H1 (cell line): ENCODE measurements around the gene CPXM1. TPM values are rescaled to one million over a fixed set of nuclear protein-coding genes. Genes with fewer than 3 reads are reported as not detected.
A peak's percentile ranks its signal among the peaks of the same experiment; 100 is the strongest.

Source experiments
- CTCF ChIA-PET: fragments of 300-600 bp; sonication (Branson Sonifier 250); formaldehyde crosslinking; loops from one replicate; lab custom pipeline; 2021; ENCODE audit not compliant: partially characterized antibody; lab: Charles Lee
- POLR2A ChIA-PET: fragments of 300-600 bp; sonication (Branson Sonifier 250); formaldehyde crosslinking; loops from one replicate; lab custom pipeline; 2021; ENCODE audit warnings: inconsistent platforms; ENCODE audit not compliant: partially characterized antibody; lab: Charles Lee
- DNase-seq, 2 experiments: peaks; one replicate each; pipeline versions ENCODE4 v3.0.0 to v3.0.0-alpha.2; 2010 to 2022; ENCODE audit warnings: low spot score in 2 of 2, low read depth in 1 of 2, mixed read lengths in 1 of 2
- FAIRE-seq: peaks from 2 replicates; lab custom pipeline; 2011; peaks lifted over from hg19 to GRCh38; lab: Jason Lieb, UNC
- H2AFZ ChIP-seq: 2 replicates; pipeline ENCODE4 v1.8.1; 2012; ENCODE audit warnings: low read length, inconsistent platforms
- H2AK5ac ChIP-seq: 2 replicates; pipeline ENCODE4 v1.6.1; 2013; ENCODE audit warnings: low read depth, low read length
- H2BK120ac ChIP-seq: replicated peaks from 2 replicates; pipeline ENCODE3; 2013; ENCODE audit warnings: low read depth, low read length, inconsistent platforms
- H2BK12ac ChIP-seq: 2 replicates; pipeline ENCODE4 v1.6.1; 2013; ENCODE audit warnings: low read depth, low read length
- H2BK15ac ChIP-seq: 2 replicates; pipeline ENCODE4 v1.6.1; 2013; ENCODE audit warnings: low read length
- H2BK20ac ChIP-seq: 2 replicates; pipeline ENCODE4 v1.6.1; 2013; ENCODE audit warnings: low read length
- H2BK5ac ChIP-seq: 2 replicates; pipeline ENCODE4 v1.6.1; 2013; ENCODE audit warnings: low read depth, low read length
- H3K14ac ChIP-seq: 2 replicates; pipeline ENCODE4 v1.6.1; 2013; ENCODE audit warnings: inconsistent platforms; ENCODE audit not compliant: insufficient read length
- H3K18ac ChIP-seq: 2 replicates; pipeline ENCODE4 v1.6.1; 2013; ENCODE audit warnings: low read length; ENCODE audit errors: extremely low read depth
- H3K23ac ChIP-seq: 2 replicates; pipeline ENCODE4 v1.6.1; 2013; ENCODE audit warnings: inconsistent platforms; ENCODE audit not compliant: insufficient read length
- H3K23me2 ChIP-seq: 2 replicates; pipeline ENCODE4 v1.6.1; 2013; ENCODE audit warnings: low read depth, low read length
- H3K27ac ChIP-seq: 2 replicates; pipeline ENCODE4 v1.6.1; 2011; ENCODE audit warnings: low read depth, low read length, inconsistent platforms
- H3K27me3 ChIP-seq, 4 experiments: replicated peaks in 1 of 4; 1 replicate in 1 of 4; 2 replicates in 3 of 4; pipeline versions ENCODE4 v1.6.1 to v1.8.1; 2011 to 2013; ENCODE audit warnings: low read length in 3 of 4, mild to moderate bottlenecking in 3 of 4, inconsistent platforms in 2 of 4, mixed read lengths in 2 of 4, moderate library complexity in 1 of 4; ENCODE audit not compliant: control insufficient read depth in 3 of 4, insufficient read depth in 3 of 4; ENCODE audit errors: extremely low read depth in 1 of 4
- H3K36me3 ChIP-seq, 4 experiments: 2 replicates each; pipeline versions ENCODE4 v1.6.1 to v1.8.1; 2011 to 2013; ENCODE audit warnings: mild to moderate bottlenecking in 4 of 4, low read length in 3 of 4, moderate library complexity in 2 of 4, control low read depth in 1 of 4, inconsistent platforms in 1 of 4; ENCODE audit not compliant: insufficient read depth in 4 of 4, control insufficient read depth in 2 of 4
- H3K4ac ChIP-seq: replicated peaks from 2 replicates; pipeline ENCODE3; 2013; ENCODE audit warnings: low read length, low read depth, mixed read lengths, inconsistent platforms; ENCODE audit not compliant: insufficient read length
- H3K4me1 ChIP-seq, 4 experiments: replicated peaks in 1 of 4; 1 replicate in 1 of 4; 2 replicates in 3 of 4; pipeline versions ENCODE4 v1.6.1 to v1.8.1; 2011 to 2013; ENCODE audit warnings: low read length in 3 of 4, inconsistent platforms in 2 of 4, mixed read lengths in 1 of 4; ENCODE audit not compliant: insufficient read depth in 4 of 4, control insufficient read depth in 3 of 4
- H3K4me2 ChIP-seq, 2 experiments: 2 replicates each; pipeline versions ENCODE4 v1.6.1 to v1.8.1; 2011 to 2013; ENCODE audit warnings: low read depth in 2 of 2, low read length in 2 of 2, control low read depth in 1 of 2, inconsistent platforms in 1 of 2, mild to moderate bottlenecking in 1 of 2; ENCODE audit not compliant: insufficient read depth in 1 of 2
- H3K4me3 ChIP-seq, 4 experiments: fragments of 200-600, 300-600 bp in 1 of 4; sonication (generic), shearing (Covaris generic), sonication (Bioruptor Twin) in 1 of 4; 2 replicates each; pipeline versions ENCODE4 v1.5.1 to v1.8.1; 2011 to 2016; ENCODE audit warnings: low read length in 4 of 4, low read depth in 3 of 4, control low read depth in 2 of 4, inconsistent platforms in 2 of 4, mild to moderate bottlenecking in 2 of 4, mixed read lengths in 1 of 4, moderate library complexity in 1 of 4; ENCODE audit not compliant: insufficient read depth in 2 of 4; ENCODE audit errors: extremely low read depth in 1 of 4
- H3K56ac ChIP-seq: replicated peaks from 2 replicates; pipeline ENCODE3; 2013; ENCODE audit warnings: low read depth, mild to moderate bottlenecking, mixed read lengths, low read length, inconsistent platforms; ENCODE audit not compliant: insufficient read length
- H3K79me1 ChIP-seq: 2 replicates; pipeline ENCODE4 v1.6.1; 2013; ENCODE audit warnings: low read depth, low read length, control low read depth
- H3K79me2 ChIP-seq, 2 experiments: 2 replicates each; pipeline versions ENCODE4 v1.6.1 to v1.8.1; 2012 to 2013; ENCODE audit warnings: low read length in 2 of 2, mild to moderate bottlenecking in 2 of 2, inconsistent platforms in 1 of 2; ENCODE audit not compliant: insufficient read depth in 2 of 2, control insufficient read depth in 1 of 2
- H3K9ac ChIP-seq, 4 experiments: replicated peaks in 1 of 4; 1 replicate in 1 of 4; 2 replicates in 3 of 4; pipeline versions ENCODE4 v1.6.1 to v1.8.1; 2011 to 2013; ENCODE audit warnings: low read depth in 3 of 4, low read length in 3 of 4, control low read depth in 2 of 4, mild to moderate bottlenecking in 2 of 4, moderate library complexity in 2 of 4, inconsistent platforms in 1 of 4; ENCODE audit errors: extremely low read depth in 1 of 4
- H3K9me3 ChIP-seq, 2 experiments: 2 replicates each; pipeline versions ENCODE4 v1.6.1 to v1.8.1; 2012 to 2013; ENCODE audit warnings: mild to moderate bottlenecking in 2 of 2, moderate library complexity in 2 of 2, control low read depth in 1 of 2, inconsistent platforms in 1 of 2, low read depth in 1 of 2, low read length in 1 of 2, mixed read lengths in 1 of 2; ENCODE audit not compliant: insufficient read depth in 2 of 2
- H4K20me1 ChIP-seq, 2 experiments: replicated peaks in 1 of 2; 2 replicates each; pipeline versions ENCODE3 to v1.8.1; 2011 to 2013; ENCODE audit warnings: inconsistent platforms in 2 of 2, low read length in 2 of 2, mild to moderate bottlenecking in 1 of 2; ENCODE audit not compliant: insufficient read depth in 2 of 2, control insufficient read depth in 1 of 2
- H4K5ac ChIP-seq: 2 replicates; pipeline ENCODE4 v1.6.1; 2013; ENCODE audit warnings: low read length, low read depth, mixed read lengths, inconsistent platforms; ENCODE audit not compliant: insufficient read length
- H4K8ac ChIP-seq: 2 replicates; pipeline ENCODE4 v1.8.0; 2013; ENCODE audit warnings: mild to moderate bottlenecking, moderate library complexity, low read length, inconsistent platforms; ENCODE audit not compliant: insufficient read depth; ENCODE audit errors: extremely low read depth
- H4K91ac ChIP-seq: replicated peaks from 2 replicates; pipeline ENCODE3; 2013; ENCODE audit warnings: low read length, mixed read lengths, inconsistent platforms; ENCODE audit not compliant: insufficient read length
- ASH2L ChIP-seq: fragments of 200-600, 300-600 bp; sonication (generic); IDR thresholded peaks from one replicate; pipeline ENCODE4 v1.7.1; 2017; ENCODE audit warnings: low read length
- CHD2 ChIP-seq: IDR thresholded peaks from 2 replicates; pipeline ENCODE4 v1.6.1; 2012; ENCODE audit warnings: low read length, improper control_type of control experiment
- CTBP2 ChIP-seq: IDR thresholded peaks from 2 replicates; pipeline ENCODE4 v1.7.0; 2011; ENCODE audit warnings: borderline replicate concordance, mild to moderate bottlenecking, moderate library complexity, mixed read lengths, low read length; ENCODE audit not compliant: insufficient read depth, insufficient read length
- HDAC6 ChIP-seq: IDR thresholded peaks from one replicate; pipeline ENCODE4 v1.7.1; 2012; ENCODE audit warnings: low read depth, mild to moderate bottlenecking, inconsistent platforms, low read length, moderate library complexity
- SAP30 ChIP-seq: fragments of 300-600 bp; sonication (generic); IDR thresholded peaks from 2 replicates; pipeline ENCODE4 v1.7.1; 2012; ENCODE audit warnings: low read length, moderate library complexity, mild to moderate bottlenecking, inconsistent platforms; ENCODE audit not compliant: insufficient read depth, insufficient replicate concordance
- WGBS, 2 experiments: shearing (Covaris generic) in 1 of 2; methylation state at CpG; one replicate each; pipeline versions ENCODE4 v1.1.6 to v1.1.7; 2013 to 2015; ENCODE audit warnings: low lambda C conversion rate in 2 of 2, mixed read lengths in 2 of 2, inconsistent platforms in 1 of 2, low coverage in 1 of 2, missing lambda C conversion rate in 1 of 2; ENCODE audit not compliant: insufficient replicate concordance in 2 of 2, insufficient coverage in 1 of 2, insufficient read length in 1 of 2; ENCODE audit errors: extremely low coverage in 1 of 2, missing lambda C conversion rate in 1 of 2; 5-methylcytosine and 5-hydroxymethylcytosine counted together
- polyA plus RNA-seq, 7 experiments: library from polyadenylated mRNA; depleted of rRNA in 3 of 7; stranded (reverse) in 5 of 7; unstranded in 2 of 7; fragments of >200 nt in 5 of 7; fragments of 200-250 nt in 2 of 7; gene quantifications; 1 replicate in 5 of 7; 2 replicates in 1 of 7; 4 replicates in 1 of 7; pipeline versions ENCODE4 v1.2.1 to v1.2.3, GENCODE V29; 2011 to 2013; ENCODE audit warnings: missing spikeins in 2 of 7, mixed read lengths in 2 of 7
- total RNA-seq: library from RNA; stranded (reverse); fragmentation: NEBNext Ultra II Directional; extraction: Animal tissue kit (Norgen Biotek cat#: 25700); gene quantifications from 2 replicates; pipeline ENCODE4 v1.2.1, GENCODE V29; 2021

The CPXM1 gene
- total and polyA plus RNA-seq, 2 of the 8 experiments (the other 6 are each of a cell fraction or from before 2014, with no cell fraction given), result 31.3 to 81.9 TPM

GRCh38 chr20:2840967-2841531 lies 40.6 kb upstream of the CPXM1 start:
- Histone ChIP-seq H3K27ac (no peak overlapping the region), H4K5ac (no peak overlapping the region), H3K56ac (no peak overlapping the region), H3K4me1 (no peaks in the 10 kb centered on the region; a peak in 1 of 7 replicates), H3K79me1 (no peaks in the 10 kb centered on the region), H2BK120ac (no peak overlapping the region), H3K23me2 (peaks cover 9% of the 10 kb centered on the region; the same call in 1 of the 2 replicates), H4K91ac (no peak overlapping the region), H3K23ac (no peak overlapping the region), H4K20me1 (peaks cover 0 to 5% of the 10 kb centered on the region in 2 experiments), H3K14ac (no peak overlapping the region), H2AFZ (peak overlapping the region; percentile 78; the same call in 1 of the 2 replicates), H3K36me3 (peaks cover 0 to 5% (median 0%) of the 10 kb centered on the region in 4 experiments; a peak in 1 of 8 replicates), H2BK15ac (no peak overlapping the region), H3K18ac (no peak overlapping the region; the same call in 1 of the 2 replicates), H3K4me3 (peak overlapping the region; percentile 64 to 93 (median 71)), H4K8ac (no peak overlapping the region), H2BK12ac (no peak overlapping the region), H2BK5ac (no peak overlapping the region), H3K27me3 (peaks cover 5 to 20% (median 17%) of the 10 kb centered on the region in 4 experiments), H3K9ac (no peak overlapping the region), H2AK5ac (no peak overlapping the region), H3K79me2 (no peaks in the 10 kb centered on the region), H3K4ac (no peak overlapping the region), H2BK20ac (no peak overlapping the region), H3K9me3 (peaks cover 0 to 6% of the 10 kb centered on the region in 2 experiments; a peak in 1 of 4 replicates), H3K4me2 (peak overlapping the region; percentile 56 to 89)
- POLR2A ChIA-PET, result interaction anchor here (1.0 to 2.7 kb wide), 6 partner anchors 9 to 187 kb away, joined by 3 to 10 read pairs (median 4); no protein-coding TSS in a partner anchor
- DNase-seq, result peak in 1 of 2 experiments; percentile 76
- FAIRE-seq, result no peak
- WGBS, 2 experiments, result 11% methylated on average over 26 of the region's 33 CpGs; no CpG with 5 or more reads in 1 of the 2 experiments
- TF ChIP-seq HDAC6 (no peak), ASH2L (peak; percentile 3), SAP30 (peak; percentile 34), CHD2 (no peak), CTBP2 (no peak)
- CTCF ChIA-PET, result interaction anchor here (2.0 to 4.1 kb wide), 3 partner anchors 10 to 88 kb away, joined by 6 to 20 read pairs (median 7); no protein-coding TSS in a partner anchor
